ENCODE results near the gene EEF2KMT. TPM values are rescaled to one million over a fixed set of nuclear protein-coding genes. Genes with fewer than 3 reads are reported as not detected.

The EEF2KMT gene
- total RNA-seq, 1 experiment from 2014 or later: 24.4 TPM

- DNase-seq (ENCODE audit: low read depth, low spot score) (no peak), ATAC-seq (no peak; the same call in none of the 2 replicates)
- intact Hi-C loops (cut with micrococcal nuclease; ENCODE audit: unreplicated experiment): no loop called here
- in situ Hi-C loops (cut with HindIII; ENCODE audit: low pct_unique_long_range_greater_than_20kb, low sequenced_read_pairs): no loop called here
- POLR2A ChIA-PET: no interaction called here
- Histone ChIP-seq H3K9me3 (ENCODE audit: control insufficient read depth, insufficient read depth, low read depth, low read length) (no peaks in the 10 kb centered on the region), H3K4me1 (ENCODE audit: control insufficient read depth, insufficient read depth, low read length) (peaks cover 5% of the 10 kb centered on the region; the same call in 1 of the 2 replicates), H3K4me3 (ENCODE audit: low read depth in 2 of 2, low read length in 2 of 2) (peak overlapping the region; percentile 81), H3K27me3 (ENCODE audit: control insufficient read depth, insufficient read depth, low read length) (no peaks in the 10 kb centered on the region), H3K27ac (ENCODE audit: low read length) (peak overlapping the region; percentile 91), H3K36me3 (ENCODE audit: control insufficient read depth, insufficient read depth, low read length) (peaks cover 2% of the 10 kb centered on the region)
- CTCF ChIA-PET: interaction anchor here (0.6 kb wide), 1 partner anchor 116 kb away, joined by 3 read pairs; no protein-coding TSS in a partner anchor
- no peak for TF ChIP-seq REST (IDR thresholded peaks at IDR 0.05; ENCODE audit: insufficient read depth in 1 of 2, low read depth in 2 of 2, low read length in 1 of 2)
- no peak for TF ChIP-seq SIN3A (IDR thresholded peaks at IDR 0.05; ENCODE audit: borderline replicate concordance, insufficient read depth, low read depth, low read length)
- TF ChIP-seq TCF7L2 (IDR thresholded peaks at IDR 0.05; ENCODE audit: low read depth, low read length): no peak
- TF ChIP-seq, protein P1, sequence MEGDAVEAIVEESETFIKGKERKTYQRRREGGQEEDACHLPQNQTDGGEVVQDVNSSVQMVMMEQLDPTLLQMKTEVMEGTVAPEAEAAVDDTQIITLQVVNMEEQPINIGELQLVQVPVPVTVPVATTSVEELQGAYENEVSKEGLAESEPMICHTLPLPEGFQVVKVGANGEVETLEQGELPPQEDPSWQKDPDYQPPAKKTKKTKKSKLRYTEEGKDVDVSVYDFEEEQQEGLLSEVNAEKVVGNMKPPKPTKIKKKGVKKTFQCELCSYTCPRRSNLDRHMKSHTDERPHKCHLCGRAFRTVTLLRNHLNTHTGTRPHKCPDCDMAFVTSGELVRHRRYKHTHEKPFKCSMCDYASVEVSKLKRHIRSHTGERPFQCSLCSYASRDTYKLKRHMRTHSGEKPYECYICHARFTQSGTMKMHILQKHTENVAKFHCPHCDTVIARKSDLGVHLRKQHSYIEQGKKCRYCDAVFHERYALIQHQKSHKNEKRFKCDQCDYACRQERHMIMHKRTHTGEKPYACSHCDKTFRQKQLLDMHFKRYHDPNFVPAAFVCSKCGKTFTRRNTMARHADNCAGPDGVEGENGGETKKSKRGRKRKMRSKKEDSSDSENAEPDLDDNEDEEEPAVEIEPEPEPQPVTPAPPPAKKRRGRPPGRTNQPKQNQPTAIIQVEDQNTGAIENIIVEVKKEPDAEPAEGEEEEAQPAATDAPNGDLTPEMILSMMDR (IDR thresholded peaks at IDR 0.05): no peak
- TF ChIP-seq POLR2AphosphoS5 (IDR thresholded peaks at IDR 0.05; ENCODE audit: low read depth, low read length): no peak
- TSS peak; percentile 63 for BruUV-seq (replicated peaks)
Measured at GRCh38 chr16:5072334-5073278, 25.0 kb downstream of the EEF2KMT start.

- Histone ChIP-seq H3K9me3 (ENCODE audit: control insufficient read depth, insufficient read depth, low read depth, low read length) (no peaks in the 10 kb centered on the region), H3K36me3 (ENCODE audit: control insufficient read depth, insufficient read depth, low read length) (peaks cover 2% of the 10 kb centered on the region), H3K27me3 (ENCODE audit: control insufficient read depth, insufficient read depth, low read length) (no peaks in the 10 kb centered on the region), H3K4me1 (ENCODE audit: control insufficient read depth, insufficient read depth, low read length) (peaks cover 5% of the 10 kb centered on the region; the same call in 1 of the 2 replicates), H3K4me3 (ENCODE audit: low read depth in 2 of 2, low read length in 2 of 2) (peak within 1 kb of the TSS; percentile 81), H3K27ac (ENCODE audit: low read length) (peak within 1 kb of the TSS; percentile 91)
- ChIA-PET POLR2A (no interaction called here), CTCF (interaction anchor here (0.6 kb wide), 2 partner anchors 32 to 115 kb away, joined by 3 read pairs; no protein-coding TSS in a partner anchor)
- no TSS peak for BruUV-seq (replicated peaks)
- TF ChIP-seq, protein P1 (IDR thresholded peaks at IDR 0.05): no peak
- peak; percentile 93 for TF ChIP-seq POLR2AphosphoS5 (IDR thresholded peaks at IDR 0.05; ENCODE audit: low read depth, low read length)
- TF ChIP-seq REST (IDR thresholded peaks at IDR 0.05; ENCODE audit: insufficient read depth in 1 of 2, low read depth in 2 of 2, low read length in 1 of 2): peak in 1 of 2 experiments; percentile 46; a peak in 1 of 4 replicates
- TF ChIP-seq SIN3A (IDR thresholded peaks at IDR 0.05; ENCODE audit: borderline replicate concordance, insufficient read depth, low read depth, low read length): peak; percentile 81; the same call in 1 of the 2 replicates
- no peak for DNase-seq (ENCODE audit: low read depth, low spot score)
- peak; percentile 93 for ATAC-seq
- intact Hi-C loops (cut with micrococcal nuclease; ENCODE audit: unreplicated experiment): no loop called here
- in situ Hi-C loops (cut with HindIII; ENCODE audit: low pct_unique_long_range_greater_than_20kb, low sequenced_read_pairs): no loop called here
Measured at GRCh38 chr16:5071681-5072333, 25.8 kb downstream of the EEF2KMT start, which contains the start of gene ALG1. Gene ALG1, plus strand, starts transcription at chr16:5071843. Its CDS starts 7 bp downstream, at chr16:5071850.

Measured in Panc1 (cell line).